Loucy (cell line): Measurements from ENCODE around the gene GBA3.

ENCODE experiments used
- CTCF ChIP-seq: fragments of 200-600 bp; sonication (generic); conservative IDR thresholded peaks from 2 replicates; pipeline ENCODE4 v1.5.1; 2014; ENCODE audit warnings: mild to moderate bottlenecking, antibody characterized with exemption, low read length
- EZH2phosphoT487 ChIP-seq: fragments of 200-600 bp; IDR thresholded peaks from 2 replicates; pipeline ENCODE4 v1.6.1; 2018; ENCODE audit warnings: antibody characterized with exemption, mild to moderate bottlenecking, moderate library complexity, borderline replicate concordance

- TF ChIP-seq CTCF, result no peak
- TF ChIP-seq EZH2phosphoT487, result no peak
These were observed 41.1 kb downstream of the GBA3 start for GRCh38 chr4:22733816-22734215.
